GM08714 (cell line): ENCODE measurements around the gene CTIF.

Experiments used
- H3K4me3 ChIP-seq: fragments of 200-500 bp; sonication (Bioruptor generic); 2 replicates; pipeline ENCODE4 v1.5.1; 2014; ENCODE audit warnings: mild to moderate bottlenecking, low read length, inconsistent platforms
- ZNF274 ChIP-seq: IDR thresholded peaks from 2 replicates; pipeline ENCODE4 v1.6.1; 2012; ENCODE audit warnings: mild to moderate bottlenecking, low read depth, low read length

The CTIF gene

GRCh38 chr18:48673853-48674721 is 135.3 kb downstream of the CTIF start:
- no peak for TF ChIP-seq ZNF274
- no peak overlapping the region for H3K4me3 ChIP-seq

GRCh38 chr18:48674758-48675351 is 136.0 kb downstream of the CTIF start:
- no peak for TF ChIP-seq ZNF274
- H3K4me3 ChIP-seq: no peak overlapping the region

GRCh38 chr18:48675352-48675761 is 136.5 kb downstream of the CTIF start:
- TF ChIP-seq ZNF274: no peak
- no peak overlapping the region for H3K4me3 ChIP-seq

GRCh38 chr18:48675912-48676311 is 137.1 kb downstream of the CTIF start:
- TF ChIP-seq ZNF274: no peak
- H3K4me3 ChIP-seq: no peak overlapping the region

- H3K4me3 ChIP-seq: no peak overlapping the region
- TF ChIP-seq ZNF274: no peak
Measured at GRCh38 chr18:48676346-48676745, 137.5 kb downstream of the CTIF start.

GRCh38 chr18:48676756-48677368 is 138.0 kb downstream of the CTIF start:
- no peak for TF ChIP-seq ZNF274
- H3K4me3 ChIP-seq: no peak overlapping the region

GRCh38 chr18:48678237-48679115 is 139.6 kb downstream of the CTIF start:
- TF ChIP-seq ZNF274: no peak

GRCh38 chr18:48679236-48679635 is 140.4 kb downstream of the CTIF start:
- no peak overlapping the region for H3K4me3 ChIP-seq
- no peak for TF ChIP-seq ZNF274

More at GRCh38 chr18:48678237-48679115, 139.6 kb downstream of the CTIF start:
- no peak overlapping the region for H3K4me3 ChIP-seq

- no peak for TF ChIP-seq ZNF274
Measured at GRCh38 chr18:48680339-48681250, 141.8 kb downstream of the CTIF start.

GRCh38 chr18:48682768-48683167 is 143.9 kb downstream of the CTIF start:
- no peak overlapping the region for H3K4me3 ChIP-seq
- TF ChIP-seq ZNF274: no peak

More at GRCh38 chr18:48680339-48681250, 141.8 kb downstream of the CTIF start:
- H3K4me3 ChIP-seq: no peak overlapping the region

GRCh38 chr18:48683197-48683596 is 144.4 kb downstream of the CTIF start:
- no peak for TF ChIP-seq ZNF274
- H3K4me3 ChIP-seq: no peak overlapping the region

GRCh38 chr18:48683661-48684060 is 144.8 kb downstream of the CTIF start:
- no peak overlapping the region for H3K4me3 ChIP-seq
- TF ChIP-seq ZNF274: no peak

- no peak for TF ChIP-seq ZNF274
- H3K4me3 ChIP-seq: no peak overlapping the region
Measured at GRCh38 chr18:48687346-48688042, 148.7 kb downstream of the CTIF start.
